Stimulated activated CD8-positive, alpha-beta memory T cell treated with anti-CD3 and anti-CD28 coated beads, Interleukin-4, amount 100 ng/mL, for 4 hours (primary cell): Measurements from ENCODE around the gene ORC1.
A peak's percentile ranks its signal among the peaks of the same experiment; 100 is the strongest.

Source experiments
- DNase-seq, 2 donors: peaks; one replicate each; pipeline ENCODE4 v3.0.0-alpha.2; 2020; ENCODE audit warnings: low read depth in 2 of 2, low spot score in 1 of 2

ORC1 gene

DNA sequence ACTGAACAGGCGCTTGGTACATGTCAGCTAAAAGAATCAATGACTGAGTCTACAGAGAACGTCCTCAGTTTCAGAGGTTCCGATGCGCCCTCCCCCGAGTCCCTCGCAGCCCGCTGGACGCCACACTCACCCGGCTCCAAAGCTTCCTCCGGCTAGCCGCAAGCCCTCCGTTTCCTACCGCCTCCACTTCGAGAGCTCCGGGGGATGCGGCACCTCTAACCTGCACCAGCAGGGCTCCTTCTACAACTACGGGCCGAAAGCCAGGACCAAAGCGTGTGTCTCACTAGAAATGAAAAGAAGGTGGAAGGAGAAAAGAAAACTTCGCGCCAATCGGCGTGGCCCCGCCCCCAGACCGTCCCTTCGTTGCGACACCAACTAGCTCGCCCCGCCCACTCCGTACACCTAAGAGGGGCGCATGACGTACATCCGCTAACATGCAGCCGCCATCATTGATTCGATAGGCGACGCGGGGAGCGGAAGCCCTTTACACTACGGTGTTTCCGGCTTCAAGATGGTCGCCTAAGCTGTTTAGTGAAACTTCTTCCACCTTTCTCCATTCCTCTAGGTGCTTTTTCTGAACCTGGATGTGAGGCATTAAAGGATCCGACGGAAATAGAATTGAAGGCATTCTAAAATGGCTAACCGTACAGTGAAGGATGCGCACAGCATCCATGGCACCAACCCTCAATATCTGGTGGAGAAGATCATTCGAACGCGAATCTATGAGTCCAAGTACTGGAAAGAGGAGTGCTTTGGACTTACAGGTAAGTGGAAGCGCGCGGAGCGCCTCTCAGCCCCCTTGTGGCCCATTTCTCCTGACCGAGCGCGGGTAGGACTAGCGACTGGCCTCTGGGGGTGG is at the start of gene ORC1, which contains the start of gene PRPF38A:
Gene ORC1, minus strand, starts transcription at position 308 of the 859 bp plus-strand sequence. CDS start 2,200 bp downstream, outside the sequence.
Gene PRPF38A, plus strand, starts transcription at position 487 of the 859 bp plus-strand sequence. Its CDS starts 148 bp downstream, at position 635.
- peak; percentile 92 to 97 for DNase-seq

DNA sequence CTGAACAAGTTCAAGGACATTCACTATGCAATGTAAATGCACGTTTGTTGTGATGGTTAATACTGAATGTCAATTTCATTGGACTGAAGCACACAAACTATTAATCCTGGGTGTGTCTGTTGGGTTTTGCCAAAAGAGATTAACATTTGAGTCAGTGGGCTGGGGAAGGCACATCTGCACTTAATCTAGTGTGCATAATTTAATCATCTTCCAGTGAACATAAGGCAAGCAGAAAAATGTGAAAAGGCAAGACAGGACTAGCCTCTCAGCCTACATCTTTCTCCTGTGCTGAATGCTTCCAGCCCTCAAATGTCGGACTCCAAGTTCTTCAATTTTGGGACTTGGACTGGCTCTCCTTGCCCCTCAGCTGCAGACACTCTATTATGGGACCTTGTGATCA is 40.2 kb upstream of the ORC1 start:
- DNase-seq = no peak

DNA sequence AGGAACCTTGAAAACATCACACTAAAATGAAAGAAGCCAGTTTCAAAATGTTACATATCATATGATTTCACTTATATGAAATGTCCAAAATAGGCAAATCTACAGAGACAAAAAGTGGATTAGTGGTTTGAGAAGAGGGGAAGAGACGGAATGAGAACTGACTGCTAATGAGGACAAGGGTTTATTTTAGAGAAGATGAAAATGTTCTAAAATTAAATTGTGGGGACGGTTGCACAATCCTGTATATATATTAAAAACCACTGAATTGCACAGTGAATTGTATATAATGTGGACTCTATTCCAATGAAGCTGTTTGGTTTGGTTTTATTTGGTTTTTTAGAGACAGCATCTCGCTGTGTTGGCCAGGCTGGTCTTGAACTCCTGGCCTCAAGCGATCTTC is 35.8 kb upstream of the ORC1 start:
- no peak for DNase-seq

DNA sequence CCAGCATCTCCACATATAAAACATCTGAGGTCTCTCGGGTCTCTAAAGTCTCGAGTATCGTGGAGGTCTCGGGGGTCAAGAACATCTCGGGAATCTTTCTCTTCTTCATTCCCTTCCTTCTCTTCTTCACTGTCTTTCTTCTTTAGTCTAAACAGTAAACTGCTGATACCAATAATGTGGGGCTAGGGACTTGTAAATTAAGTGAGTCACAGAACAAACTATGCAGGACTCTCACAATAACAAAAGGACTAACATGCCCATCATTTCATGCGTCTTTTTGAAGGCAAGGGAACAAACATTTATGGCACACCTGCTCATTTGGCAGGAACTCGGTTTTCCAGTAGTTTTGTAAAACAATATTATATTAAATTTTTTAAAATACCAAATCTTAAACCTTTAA is 32.6 kb upstream of the ORC1 start:
- no peak for DNase-seq

DNA sequence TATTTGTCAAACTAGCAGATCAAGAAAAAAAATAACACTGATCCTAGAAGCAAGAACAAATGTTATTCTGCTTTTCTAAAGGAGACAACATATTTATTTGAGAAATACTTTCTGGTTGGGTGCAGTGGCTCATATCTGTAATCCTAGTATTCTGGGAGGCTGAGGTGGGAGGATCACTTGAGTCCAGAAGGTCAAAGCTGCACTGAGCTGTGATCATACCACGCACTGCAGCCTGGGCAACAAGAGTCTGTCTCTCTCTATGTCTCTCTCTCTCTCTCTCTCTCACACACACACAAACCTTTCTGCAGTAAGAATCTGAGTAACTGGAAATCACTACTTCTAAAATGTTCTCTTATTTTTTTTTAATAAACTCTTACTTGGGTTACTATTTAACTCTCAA is 31.4 kb upstream of the ORC1 start:
- DNase-seq = no peak

DNA sequence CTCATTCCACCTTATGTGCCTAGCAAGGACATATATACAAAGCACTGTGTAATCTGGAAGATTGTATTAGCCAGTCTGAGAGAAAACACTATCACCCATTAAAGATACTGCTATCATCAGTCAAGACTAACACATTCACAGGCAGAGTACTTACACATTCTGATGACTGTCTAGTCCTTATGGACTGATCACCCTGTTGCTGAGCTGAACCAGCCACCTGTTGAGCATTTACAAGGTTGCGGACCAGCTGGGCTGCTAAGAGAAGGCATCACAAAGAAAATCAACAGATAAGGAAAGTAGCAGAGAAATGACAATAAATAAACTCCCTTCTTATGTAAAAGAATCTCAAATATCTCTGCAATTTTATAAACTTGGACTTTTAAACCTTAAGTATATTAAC is 31.0 kb upstream of the ORC1 start:
- DNase-seq = no peak

DNA sequence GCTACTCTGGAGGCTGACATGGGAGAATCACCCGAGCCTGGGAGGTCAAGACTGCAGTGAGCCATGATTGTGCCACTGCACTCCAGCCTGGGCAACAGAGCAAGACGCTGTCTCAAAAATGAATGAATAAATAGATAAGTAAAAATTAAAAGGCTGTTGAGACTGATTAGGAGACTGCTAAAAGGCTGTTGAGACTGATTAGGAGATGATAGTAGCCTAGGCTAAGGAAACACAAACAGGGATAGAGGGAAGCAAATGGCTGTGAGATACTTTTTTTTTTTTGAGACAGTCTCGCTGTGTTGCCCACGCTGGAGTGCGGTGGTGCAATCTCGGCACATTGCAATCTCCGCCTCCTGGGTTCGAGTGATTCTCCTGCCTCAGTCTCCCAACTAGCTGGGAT is 28.6 kb upstream of the ORC1 start:
- DNase-seq = no peak

DNA sequence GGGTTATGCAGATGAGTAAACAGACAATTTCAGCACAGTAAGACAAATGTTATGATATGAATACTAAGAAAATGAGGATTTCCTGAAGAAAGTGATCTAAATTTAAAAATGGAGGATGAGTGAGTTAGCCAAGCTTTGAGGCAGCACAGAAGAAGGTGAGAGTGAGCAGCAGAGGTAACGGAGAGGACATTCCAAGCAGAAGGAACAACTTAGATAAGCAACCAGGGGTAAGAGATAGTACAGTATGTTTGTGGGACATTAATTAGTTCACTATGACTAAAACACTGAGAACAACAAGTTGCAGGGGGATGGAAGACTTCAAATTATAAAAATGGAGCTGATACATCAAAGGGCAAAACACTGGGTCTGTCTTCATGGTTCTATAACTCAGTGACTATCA is 22.9 kb upstream of the ORC1 start:
- DNase-seq = no peak

DNA sequence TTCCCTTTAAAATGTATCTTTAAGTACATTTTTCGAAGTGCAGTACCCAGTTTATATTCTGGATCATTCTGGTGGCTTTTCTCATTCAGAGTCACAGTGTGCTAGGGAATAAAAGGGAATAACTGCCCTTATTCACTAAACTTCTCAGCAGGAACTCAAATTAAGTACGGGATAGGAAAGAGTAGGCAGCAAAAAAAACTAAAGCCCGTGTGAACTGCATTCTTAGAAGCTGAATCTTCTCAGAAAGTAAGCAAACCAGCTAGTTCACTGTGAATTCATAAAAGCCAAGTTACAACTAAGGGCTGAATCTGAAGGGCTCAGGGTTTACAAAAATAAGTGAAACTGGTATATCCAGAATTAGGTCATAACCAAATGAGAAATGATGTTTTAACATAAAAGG is 22.1 kb upstream of the ORC1 start:
- DNase-seq = no peak

DNA sequence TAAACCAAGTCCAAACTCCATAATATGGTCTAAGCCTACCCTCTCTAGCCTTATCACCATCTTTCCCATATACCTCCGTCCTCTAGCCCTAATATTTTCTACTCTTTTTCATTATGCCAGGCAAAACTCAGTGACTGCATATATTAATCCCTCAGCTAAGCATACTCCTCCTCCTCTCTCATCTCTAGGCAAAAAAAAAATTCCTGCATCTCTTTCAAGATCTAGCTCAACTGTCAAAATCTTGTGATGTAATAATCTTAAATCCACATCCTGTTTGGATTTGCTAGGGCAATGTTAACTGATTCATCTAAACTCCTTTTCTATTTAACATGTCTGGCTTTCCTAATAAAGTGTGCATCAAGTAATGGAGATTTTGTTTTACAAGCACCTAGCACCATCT is 20.6 kb upstream of the ORC1 start:
- no peak for DNase-seq

DNA sequence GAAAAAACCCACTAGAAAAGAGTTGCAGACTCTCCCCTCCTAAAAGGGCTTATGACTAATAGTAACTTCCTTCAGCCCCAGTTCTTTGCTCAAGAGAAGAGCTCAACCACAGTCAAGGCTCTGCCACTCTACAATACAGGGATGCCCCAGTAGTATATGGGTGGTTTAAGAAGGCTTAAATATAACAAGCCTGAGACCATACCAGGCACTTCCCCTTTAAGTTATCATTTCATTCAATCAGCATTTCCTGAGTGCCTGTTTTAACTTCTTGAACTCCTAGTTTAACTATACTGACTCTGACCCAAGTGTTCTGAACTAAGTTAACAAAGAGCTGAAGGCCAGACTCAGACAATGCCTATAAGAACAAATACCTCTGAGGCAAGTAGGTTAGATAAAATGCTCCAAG is 20.0 kb upstream of the ORC1 start:
- DNase-seq = no peak

DNA sequence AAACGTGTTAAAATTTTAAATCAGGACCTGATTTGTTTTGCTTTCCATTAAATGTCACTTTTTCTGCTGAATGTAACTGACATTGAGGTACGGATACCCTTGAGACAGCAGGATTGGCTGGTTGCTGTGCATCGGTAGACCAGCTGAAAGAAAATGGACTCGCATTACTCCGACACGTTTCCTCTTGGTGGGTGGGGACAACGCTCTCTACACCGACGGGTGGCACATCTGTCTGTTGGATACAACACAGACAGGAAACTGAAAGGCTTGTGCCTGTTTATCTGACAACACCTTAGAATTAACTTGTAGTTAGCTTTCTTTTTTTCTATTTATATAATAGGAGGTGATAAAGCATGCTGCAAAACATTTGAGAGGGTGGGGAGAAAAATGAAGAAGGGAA is 19.5 kb upstream of the ORC1 start:
- DNase-seq = peak; percentile 37 to 41

DNA sequence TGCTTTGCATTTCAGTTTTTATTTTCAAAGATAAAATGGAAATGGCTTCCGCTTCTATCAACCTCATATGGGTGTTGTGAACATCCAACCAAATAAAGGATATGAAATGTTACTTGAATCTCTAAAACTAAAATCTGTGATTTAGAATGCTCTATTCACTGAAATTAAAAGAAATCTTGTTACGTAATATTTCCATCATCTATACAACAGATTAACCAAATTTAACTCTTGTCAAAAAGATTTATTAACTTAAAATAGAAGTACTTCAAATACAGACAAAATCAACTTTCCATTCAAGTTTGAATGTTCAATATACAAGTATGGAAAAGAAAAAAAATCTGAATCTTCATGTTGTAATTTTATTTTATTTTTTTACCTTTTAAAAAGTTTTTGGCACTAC is 18.8 kb upstream of the ORC1 start:
- no peak for DNase-seq

DNA sequence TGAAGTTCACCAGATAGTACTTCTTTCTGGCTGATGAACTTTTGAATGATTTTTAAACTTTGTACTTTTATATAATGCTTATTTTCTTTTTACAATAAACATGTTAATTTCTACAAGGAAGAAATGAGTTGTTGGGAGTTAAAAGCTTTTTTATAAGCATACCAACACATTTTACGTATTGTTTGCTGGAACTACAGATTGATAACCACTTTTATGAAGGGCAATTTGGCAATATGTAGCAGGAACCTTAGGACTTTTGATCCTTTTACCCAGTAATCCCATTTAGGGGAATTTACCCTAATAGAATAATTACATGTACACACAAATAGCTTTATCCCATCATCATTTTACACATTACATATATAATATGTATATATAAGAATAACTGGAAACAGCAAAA is 16.5 kb upstream of the ORC1 start:
- no peak for DNase-seq

DNA sequence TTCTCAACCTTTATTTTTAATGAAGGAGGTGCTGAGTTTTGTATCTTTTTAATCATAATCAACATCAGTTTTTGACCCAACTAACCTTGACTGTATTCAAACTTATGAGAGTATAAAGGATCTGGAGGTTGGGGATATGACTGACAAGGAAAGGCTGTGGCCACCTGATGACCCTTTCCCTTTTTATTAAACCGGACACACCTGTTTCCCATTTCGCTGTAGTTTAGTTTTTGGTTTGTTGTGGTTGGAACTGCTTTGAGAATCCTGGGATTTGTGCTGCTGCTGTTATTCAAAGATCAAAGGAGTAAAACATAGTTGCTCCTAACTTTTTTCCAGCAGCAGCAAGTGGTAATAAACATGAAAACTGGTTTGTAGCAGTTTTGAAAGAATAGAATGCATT is 12.6 kb upstream of the ORC1 start:
- no peak for DNase-seq

DNA sequence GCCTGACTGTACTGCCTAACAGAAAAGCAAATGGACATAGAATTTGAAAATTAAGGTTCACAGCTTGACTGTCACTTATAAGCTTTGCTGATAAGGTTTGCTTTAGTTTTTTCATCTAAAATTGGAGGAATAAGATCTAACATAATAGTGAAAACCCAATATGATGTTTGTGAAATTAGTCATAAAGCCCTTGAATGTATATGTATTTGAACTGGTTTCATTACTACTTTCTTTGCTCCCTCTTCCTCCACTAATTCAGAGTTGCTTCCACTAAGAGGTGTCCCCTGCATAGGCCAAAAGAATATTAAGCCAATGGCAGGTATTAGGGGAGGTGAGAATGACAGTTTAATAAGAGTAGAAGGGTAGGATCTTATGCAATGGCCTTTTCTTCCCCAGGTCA is 10.7 kb upstream of the ORC1 start:
- no peak for DNase-seq

DNA sequence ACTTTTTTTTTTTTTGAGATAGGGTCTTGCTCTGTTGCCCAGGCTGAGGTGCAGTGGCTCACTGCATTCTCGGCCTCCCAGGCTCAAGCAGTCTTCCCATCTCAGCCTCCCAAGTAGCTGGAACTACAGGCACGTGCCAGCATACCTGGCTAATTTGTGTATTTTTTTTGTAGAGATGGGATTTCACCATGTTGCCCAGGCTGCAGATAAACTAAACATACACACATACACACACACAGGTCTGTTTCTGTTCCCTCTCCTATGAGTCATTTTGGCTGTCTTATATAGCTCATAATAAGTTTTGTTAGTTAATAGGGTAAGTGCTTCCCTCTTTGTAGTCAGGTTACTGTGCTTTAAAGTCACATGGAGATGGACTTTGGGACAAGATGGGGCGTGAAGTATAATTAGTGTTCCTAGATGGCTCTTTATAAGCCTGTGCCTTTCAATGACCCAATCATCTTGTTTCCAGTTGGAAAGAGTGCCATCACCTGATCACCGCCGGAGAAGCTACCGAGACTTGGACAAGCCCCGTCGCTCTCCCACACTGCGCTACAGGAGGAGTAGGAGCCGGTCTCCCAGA is 9.3 kb upstream of the ORC1 start:
- DNase-seq = no peak

DNA sequence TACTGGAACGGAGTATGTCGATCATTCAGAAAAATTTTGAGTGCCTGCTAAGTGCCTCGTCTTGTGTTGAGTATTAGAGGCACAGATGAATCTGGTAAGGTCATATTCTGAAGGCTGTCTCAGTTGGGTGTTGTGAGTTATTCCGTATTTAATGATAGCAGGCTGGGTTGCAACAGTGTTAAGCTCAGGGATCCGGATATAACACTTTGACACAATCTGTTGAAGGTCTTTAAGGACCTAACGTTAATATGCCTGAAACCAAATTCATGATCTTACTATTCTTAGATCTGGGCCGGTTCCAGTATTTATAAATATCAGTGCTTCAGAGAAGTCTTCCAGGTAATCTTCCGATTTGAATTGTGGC is 734 bp upstream of the ORC1 start:
- DNase-seq = no peak

DNA sequence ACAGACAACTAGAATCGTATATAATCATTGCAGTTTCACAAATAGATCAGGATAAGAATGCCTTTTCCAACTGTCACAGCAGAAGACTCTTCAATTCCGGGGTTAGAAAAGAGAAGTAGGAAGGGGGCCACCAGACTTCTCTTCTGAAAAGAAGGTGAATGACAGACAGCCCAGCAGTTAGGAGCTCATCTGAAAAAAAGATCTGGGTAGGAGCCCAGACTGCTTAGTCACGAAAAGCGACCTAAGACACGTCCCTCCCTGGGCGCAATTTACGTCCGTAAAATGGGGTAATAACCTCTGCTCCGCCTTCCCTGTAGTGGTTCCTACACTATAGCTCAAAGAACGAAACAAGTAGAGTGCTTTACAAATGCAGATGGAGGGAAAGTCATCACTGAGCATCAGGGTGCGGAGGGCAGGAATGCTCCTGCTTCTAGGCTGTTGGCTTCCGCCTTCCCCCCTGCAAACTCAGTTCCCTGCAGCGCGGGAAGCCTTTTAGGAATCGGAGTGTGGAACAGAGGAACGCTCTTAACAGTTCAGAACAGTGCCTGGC is 582 bp downstream of the ORC1 start:
- DNase-seq = peak in 1 of 2 donors; percentile 2

DNA sequence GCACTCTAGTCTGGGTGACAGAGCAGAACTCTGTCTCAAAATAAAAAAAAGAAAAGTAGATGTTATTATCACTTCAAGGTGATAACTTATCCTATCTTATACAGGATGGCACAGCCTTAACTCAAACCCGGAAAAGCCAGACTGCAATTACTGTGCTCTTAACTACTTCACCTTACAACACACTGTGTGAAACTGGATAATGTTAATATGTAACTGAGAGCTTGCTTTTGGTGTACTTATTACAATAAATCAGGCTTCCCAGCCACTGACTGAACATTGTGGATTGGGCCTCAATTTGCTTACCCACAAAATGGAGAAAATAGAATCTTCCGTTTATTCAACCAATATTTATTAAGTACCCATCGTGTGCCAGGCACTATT is 1.4 kb downstream of the ORC1 start:
- no peak for DNase-seq

DNA sequence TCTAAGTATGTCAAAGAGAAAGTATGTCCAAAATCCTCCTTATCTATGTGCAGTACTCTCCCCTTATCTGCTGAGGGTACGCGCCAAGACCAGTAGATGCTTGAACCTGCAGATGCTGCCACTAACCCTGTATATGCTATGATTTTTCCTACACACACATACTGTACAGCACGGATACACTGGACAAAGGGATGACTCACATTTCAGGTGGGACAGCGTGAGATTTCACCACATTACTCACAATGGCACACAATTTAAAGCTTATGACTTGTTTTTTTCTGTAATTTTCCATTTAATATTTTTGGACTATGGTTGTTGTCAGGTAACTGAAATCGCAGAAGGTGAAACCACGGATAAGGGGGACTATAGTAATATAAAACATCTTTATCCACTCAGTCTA is 4.1 kb downstream of the ORC1 start:
- no peak for DNase-seq

DNA sequence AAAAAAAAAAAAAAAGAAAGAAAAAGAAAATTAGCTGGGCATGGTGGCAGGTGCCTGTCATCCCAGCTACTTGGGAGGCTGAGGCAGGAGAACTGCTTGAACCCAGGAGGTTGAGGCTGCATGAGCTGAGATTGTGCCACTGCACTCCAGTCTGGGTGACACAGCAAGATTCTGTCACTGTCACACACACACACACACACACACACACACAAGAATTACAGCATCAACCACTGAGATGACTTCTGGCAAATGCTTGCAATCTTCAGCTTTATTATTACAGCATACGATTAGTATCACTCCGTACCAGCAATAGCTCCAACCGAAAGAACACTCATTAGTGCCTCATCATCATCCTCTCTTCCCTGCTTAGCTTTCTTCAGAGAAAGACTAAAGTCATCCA is 4.6 kb downstream of the ORC1 start:
- DNase-seq = no peak

DNA sequence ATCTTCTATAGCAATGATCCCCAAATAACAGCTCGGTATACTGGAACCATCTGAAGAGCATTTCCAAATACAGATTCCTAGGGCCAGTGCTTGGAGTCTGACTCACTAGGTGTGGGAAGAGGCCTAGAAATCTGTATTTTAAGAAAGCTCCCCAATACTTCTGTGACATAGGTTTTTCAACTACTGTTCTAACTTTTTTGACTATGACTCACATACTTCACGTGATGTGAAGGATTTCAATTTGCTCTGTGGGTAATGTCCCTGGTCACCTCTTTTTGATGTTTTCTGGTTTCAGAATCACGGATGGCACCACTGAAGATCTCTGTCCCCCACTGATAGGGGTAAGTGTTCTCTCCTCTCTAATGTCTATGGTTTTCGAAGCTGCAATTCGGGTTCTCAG is 11.0 kb downstream of the ORC1 start:
- DNase-seq = no peak
